GM12878 (cell line): ENCODE results near the gene NFATC1. TPM values are rescaled to one million over a fixed set of nuclear protein-coding genes. Genes with fewer than 3 reads are reported as not detected.

Experiments
- E2F4 ChIP-seq: IDR thresholded peaks from 2 replicates; pipeline ENCODE4 v1.6.1; 2012; ENCODE audit warnings: low read depth, low read length, improper control_type of control experiment
- EP300 ChIP-seq, 2 experiments: fragments of 150-350 bp in 1 of 2; IDR thresholded peaks; 2 replicates each; pipeline ENCODE4 v1.6.1; 2011 to 2012; ENCODE audit warnings: low read depth in 2 of 2, low read length in 2 of 2, borderline replicate concordance in 1 of 2, improper control_type of control experiment in 1 of 2, inconsistent platforms in 1 of 2; ENCODE audit not compliant: control insufficient read depth in 1 of 2
- GATAD2B ChIP-seq: fragments of 450-650 bp; conservative IDR thresholded peaks from 2 replicates; pipeline ENCODE4 v1.6.1; 2017; ENCODE audit warnings: low read depth, mild to moderate bottlenecking, moderate library complexity
- IRF3 ChIP-seq: fragments of 450-650 bp; IDR thresholded peaks from 2 replicates; pipeline ENCODE4 v1.6.1; 2014; ENCODE audit warnings: mild to moderate bottlenecking
- IRF4 ChIP-seq: IDR thresholded peaks from 2 replicates; pipeline ENCODE4 v1.6.1; 2011; ENCODE audit warnings: low read depth, low read length
- KAT2A ChIP-seq: conservative IDR thresholded peaks from 2 replicates; pipeline ENCODE4 v1.6.1; 2011; ENCODE audit warnings: low read depth, low read length; ENCODE audit not compliant: control insufficient read depth
- LARP7 ChIP-seq: fragments of 450-650 bp; IDR thresholded peaks from 2 replicates; pipeline ENCODE4 v1.6.1; 2017; ENCODE audit warnings: mild to moderate bottlenecking
- MEF2A ChIP-seq: IDR thresholded peaks from 2 replicates; pipeline ENCODE4 v1.6.1; 2011; ENCODE audit warnings: low read depth, mild to moderate bottlenecking, low read length, moderate library complexity; ENCODE audit not compliant: insufficient read depth
- MEF2B ChIP-seq: fragments of 450-650 bp; IDR thresholded peaks from 2 replicates; pipeline ENCODE4 v1.6.1; 2018; ENCODE audit warnings: mild to moderate bottlenecking, moderate library complexity; ENCODE audit not compliant: partially characterized antibody, poor library complexity, severe bottlenecking
- MTA2 ChIP-seq: fragments of 450-650 bp; IDR thresholded peaks from 2 replicates; pipeline ENCODE4 v1.6.1; 2016; ENCODE audit warnings: low read depth, mild to moderate bottlenecking, moderate library complexity
- PAX8 ChIP-seq: fragments of 450-650 bp; IDR thresholded peaks from 2 replicates; pipeline ENCODE4 v1.6.1; 2017; ENCODE audit warnings: mild to moderate bottlenecking, moderate library complexity
- PBX3 ChIP-seq: IDR thresholded peaks from 2 replicates; pipeline ENCODE4 v1.6.1; 2011; ENCODE audit warnings: mild to moderate bottlenecking, low read depth, low read length, moderate library complexity; ENCODE audit not compliant: insufficient replicate concordance
- POLR2AphosphoS5 ChIP-seq: IDR thresholded peaks from 2 replicates; pipeline ENCODE4 v1.6.1; 2011; ENCODE audit warnings: mild to moderate bottlenecking, low read length, inconsistent platforms
- RBBP5 ChIP-seq: fragments of 200-600 bp; sonication (generic); conservative IDR thresholded peaks from 2 replicates; pipeline ENCODE4 v1.6.1; 2016
- SMAD1 ChIP-seq: fragments of 450-650 bp; IDR thresholded peaks from 2 replicates; pipeline ENCODE4 v1.6.1; 2018; ENCODE audit warnings: mild to moderate bottlenecking, low read depth; ENCODE audit not compliant: partially characterized antibody
- SMC3 ChIP-seq: IDR thresholded peaks from 2 replicates; pipeline ENCODE4 v1.6.1; 2011; ENCODE audit warnings: low read length, improper control_type of control experiment, borderline replicate concordance
- SPI1 ChIP-seq: IDR thresholded peaks from 2 replicates; pipeline ENCODE4 v1.6.1; 2011; ENCODE audit warnings: low read depth, mild to moderate bottlenecking, low read length, moderate library complexity, borderline replicate concordance; ENCODE audit not compliant: insufficient read depth
- STAT3 ChIP-seq: IDR thresholded peaks from 2 replicates; pipeline ENCODE4 v1.6.1; 2011; ENCODE audit warnings: low read depth, low read length, improper control_type of control experiment
- TAF1 ChIP-seq: IDR thresholded peaks from 2 replicates; pipeline ENCODE4 v1.6.1; 2011; ENCODE audit warnings: mild to moderate bottlenecking, low read depth, low read length, borderline replicate concordance
- TBL1XR1 ChIP-seq: IDR thresholded peaks from 2 replicates; pipeline ENCODE4 v1.6.1; 2012; ENCODE audit warnings: low read depth, low read length, improper control_type of control experiment
- USF2 ChIP-seq: IDR thresholded peaks from 2 replicates; pipeline ENCODE4 v1.6.1; 2011; ENCODE audit warnings: low read depth, low read length, improper control_type of control experiment, borderline replicate concordance
- YY1 ChIP-seq: IDR thresholded peaks from 2 replicates; pipeline ENCODE4 v1.6.1; 2011; ENCODE audit warnings: low read depth, mild to moderate bottlenecking, low read length
- ZBTB33 ChIP-seq: fragments of 450-650 bp; IDR thresholded peaks from 2 replicates; pipeline ENCODE4 v1.6.1; 2017; ENCODE audit warnings: mild to moderate bottlenecking
- polyA plus RNA-seq, 11 experiments: library from polyadenylated mRNA; depleted of rRNA in 4 of 11; unstranded in 6 of 11; stranded (reverse) in 5 of 11; fragments of >200 nt; fragmentation: Nextera tagmentation in 4 of 11; fragmentation: Illumina TruSeq in 1 of 11; extraction: Ambion mirVana in 4 of 11; extraction: Trizol in 1 of 11; gene quantifications; 1 replicate in 1 of 11; 2 replicates in 10 of 11; pipeline versions ENCODE4 v1.2.1 to v1.2.3, GENCODE V29; 2011 to 2016; ENCODE audit warnings: inconsistent platforms in 2 of 11, missing spikeins in 2 of 11, low read depth in 1 of 11
- total RNA-seq, 4 experiments: library from RNA; depleted of rRNA in 3 of 4; stranded (reverse); fragments of >200 nt in 3 of 4; fragmentation: Illumina TruSeq in 1 of 4; extraction: Trizol in 1 of 4; gene quantifications; 2 replicates each; pipeline versions ENCODE4 v1.2.1 to v1.2.3, GENCODE V29; 2013 to 2021

NFATC1 gene
- total and polyA plus RNA-seq, 10 of the 15 experiments (the other 5 are each of a cell fraction or from before 2014, with no cell fraction given) = 0.84 to 20.8 (median 5.1) TPM

- 0 out of 2 replicates have a peak, but pooled peaks have one; percentile 37 for TF ChIP-seq YY1
- peak; percentile 93 for TF ChIP-seq SMC3
- no peak for TF ChIP-seq IRF4
- no peak for TF ChIP-seq E2F4
- TF ChIP-seq TBL1XR1 = no peak
- no peak for TF ChIP-seq MEF2B
- no peak for TF ChIP-seq ZBTB33
- no peak for TF ChIP-seq LARP7
- no peak for TF ChIP-seq EP300 (IDR thresholded peaks at IDR 0.05; ENCODE audit: borderline replicate concordance in 1 of 2, control insufficient read depth in 1 of 2, low read depth in 2 of 2, low read length in 2 of 2)
- TF ChIP-seq POLR2AphosphoS5 = no peak
- no peak for TF ChIP-seq PBX3
- TF ChIP-seq PAX8 = no peak
- TF ChIP-seq GATAD2B = no peak
- no peak for TF ChIP-seq KAT2A
- TF ChIP-seq RBBP5 = no peak
- no peak for TF ChIP-seq STAT3
- TF ChIP-seq MEF2A = no peak
- TF ChIP-seq MTA2 = no peak
- TF ChIP-seq TAF1 = no peak
- no peak for TF ChIP-seq SMAD1
- no peak for TF ChIP-seq SPI1
- no peak for TF ChIP-seq IRF3
- no peak for TF ChIP-seq USF2
Observed at GRCh38 chr18:79380816-79381806, 14.6 kb upstream of the NFATC1 start (continued).
